Right hindlimb (tissue), 1 donor: ENCODE data around the gene IFI35.
A peak's percentile ranks its signal among the peaks of the same experiment; 100 is the strongest.
"Not testable (repeated sequence)": the region's sequence is repeated elsewhere in the genome, so short reads cannot be mapped to it uniquely, and the experiment has no call there.

ENCODE experiments used
- DNase-seq: peaks from one replicate; pipeline ENCODE4 v3.0.0-alpha.2; 2018

Gene IFI35

GRCh38 chr17:42997984-42998938, 8.3 kb upstream of the IFI35 start, which contains the start of gene RPL27:
RPL27 (plus strand) TSS chr17:42998419; CDS start chr17:42998751, 332 bp downstream.
- peak; percentile 99 for DNase-seq

- DNase-seq = no peak
Observed at GRCh38 chr17:42999003-42999525, 7.5 kb upstream of the IFI35 start.

DNA sequence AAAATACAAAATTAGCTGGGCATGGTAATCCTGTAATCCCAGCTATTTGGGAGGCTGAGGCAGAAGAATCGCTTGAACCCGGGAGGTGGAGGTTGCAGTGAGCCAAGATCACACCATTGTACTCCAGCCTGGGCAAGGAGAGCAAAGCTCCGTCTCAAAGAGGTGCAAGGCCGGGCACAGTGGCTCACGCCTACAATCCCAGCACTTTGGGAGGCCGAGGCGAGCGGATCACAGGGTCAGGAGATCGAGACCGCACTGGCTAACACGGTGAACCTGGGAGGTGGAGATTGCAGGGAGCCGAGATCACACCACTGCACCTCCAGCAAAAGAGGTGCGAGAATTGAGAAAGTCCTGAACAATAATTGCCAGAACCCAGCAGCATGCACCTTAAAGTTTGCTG, 5.7 kb upstream of the IFI35 start:
- DNase-seq = not testable (repeated sequence)

DNA sequence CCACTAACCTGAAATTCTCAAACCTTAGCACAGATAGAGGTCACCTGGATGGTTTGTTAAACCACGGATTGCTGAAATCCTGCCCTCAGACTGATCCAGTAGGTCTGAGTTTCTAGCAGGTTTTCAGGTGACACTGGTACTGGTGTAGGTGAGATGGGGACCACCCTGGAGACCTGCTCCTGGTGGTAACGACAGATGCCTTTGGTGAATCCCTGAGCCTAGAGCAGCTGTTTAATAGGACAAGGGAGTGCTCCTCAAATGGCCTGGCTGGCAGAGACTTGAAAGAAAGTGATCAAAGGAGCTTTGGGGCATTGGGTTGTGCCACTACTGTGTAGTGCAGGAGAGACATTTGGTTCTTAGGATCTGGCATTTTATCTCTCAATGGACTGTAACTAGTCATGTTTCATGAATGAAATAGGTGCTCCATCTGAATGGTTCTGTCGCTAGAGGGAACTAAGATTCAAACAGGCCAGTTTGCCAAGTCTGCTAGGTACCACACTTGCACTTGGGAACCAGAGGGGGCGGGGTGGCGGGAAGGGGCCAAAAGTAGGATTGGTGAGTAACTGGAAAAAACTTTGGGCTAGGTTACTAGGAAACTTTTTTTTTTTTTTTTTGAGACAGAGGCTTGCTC, 2.9 kb upstream of the IFI35 start:
- DNase-seq = no peak

GRCh38 chr17:43010667-43011308, 4.2 kb downstream of the IFI35 start:
- DNase-seq = no peak

GRCh38 chr17:43011728-43012472, 5.3 kb downstream of the IFI35 start:
- DNase-seq = no peak

GRCh38 chr17:43013296-43013695, 6.7 kb downstream of the IFI35 start:
- DNase-seq = no peak

- DNase-seq = no peak
Observed at GRCh38 chr17:43014020-43014648, 7.5 kb downstream of the IFI35 start.

DNA sequence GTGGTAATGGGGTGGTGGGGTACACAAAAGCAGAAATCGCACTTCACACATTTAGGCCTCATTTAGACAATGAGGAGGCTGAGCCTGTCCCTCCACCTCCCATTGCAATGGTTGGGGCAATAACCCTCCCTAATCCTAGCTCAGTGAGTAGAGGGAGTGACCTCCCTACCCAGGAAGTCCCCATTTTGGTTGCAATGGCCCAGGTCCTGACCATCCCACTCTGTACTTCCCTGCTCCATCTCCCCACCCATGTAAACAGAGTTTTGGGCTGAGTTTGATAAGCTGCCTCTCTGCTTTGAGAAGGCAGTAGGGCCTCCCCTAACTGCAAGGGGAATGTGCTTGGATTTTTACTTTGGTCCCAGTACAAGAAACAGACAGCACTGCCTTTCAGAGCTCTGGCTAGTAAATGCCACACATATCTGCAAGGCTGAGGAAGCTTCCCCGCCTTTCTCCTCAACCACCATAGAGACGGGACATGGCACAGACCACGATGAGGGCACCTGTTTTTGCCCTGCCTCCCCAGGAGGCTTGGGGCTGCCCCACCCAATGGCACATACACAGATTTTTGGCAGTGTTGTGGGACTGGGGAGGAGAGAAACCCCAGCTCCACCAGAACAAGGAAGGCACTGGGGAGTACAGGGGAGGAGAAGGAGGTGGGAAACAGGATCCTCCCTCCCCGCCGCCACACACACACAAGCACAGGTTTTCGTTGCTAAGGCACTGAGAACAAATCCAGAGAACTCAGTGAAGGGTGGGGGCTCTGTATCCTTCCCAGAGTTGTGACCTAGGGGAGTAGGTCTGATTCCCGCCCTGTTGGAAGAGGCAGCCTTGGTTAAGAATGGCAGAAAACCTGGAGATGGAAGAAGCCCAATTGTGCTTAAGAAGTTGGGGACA, 8.3 kb downstream of the IFI35 start:
- DNase-seq = no peak

DNA sequence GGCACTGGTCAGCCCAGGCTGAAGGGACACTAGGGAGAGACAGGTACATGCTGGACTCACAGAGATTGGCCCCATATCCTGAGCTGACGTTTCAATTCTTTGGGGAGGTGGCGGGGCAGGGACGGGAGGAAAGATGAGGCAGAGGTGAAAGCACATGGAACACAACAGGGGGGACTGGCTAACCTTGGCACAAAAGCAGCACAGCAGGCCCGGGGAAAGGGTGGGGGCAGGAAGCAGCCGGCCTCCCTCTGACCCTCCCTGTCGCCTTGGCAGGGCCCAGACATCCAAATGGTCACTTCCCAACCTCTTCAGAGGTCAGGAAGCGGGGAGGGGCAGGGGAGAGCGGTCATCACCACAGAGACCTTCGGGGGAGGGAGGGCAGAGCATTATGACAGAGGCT, 9.0 kb downstream of the IFI35 start:
- DNase-seq = no peak

DNA sequence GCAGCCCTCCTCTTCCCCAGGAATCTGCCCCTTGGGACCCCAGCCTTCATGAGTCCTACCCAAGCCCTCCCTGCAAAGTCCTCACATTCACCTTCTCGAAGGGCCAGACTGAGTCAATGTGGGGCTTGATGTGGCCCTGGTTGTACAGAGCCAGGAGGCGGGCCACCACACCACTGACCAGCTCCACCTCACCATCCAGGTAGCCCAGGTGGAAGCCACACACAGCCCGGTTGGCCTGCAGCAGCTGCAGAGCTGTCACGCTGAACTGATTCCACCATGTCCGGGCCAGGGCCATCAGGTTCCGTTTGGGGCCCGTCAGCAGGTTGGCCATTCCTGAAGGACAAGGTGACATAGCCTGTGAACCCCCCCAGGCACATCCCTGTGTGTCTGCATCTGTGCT, 9.6 kb downstream of the IFI35 start:
- DNase-seq = no peak

- DNase-seq = no peak
Observed at GRCh38 chr17:43018008-43018853, 11.6 kb downstream of the IFI35 start.

- DNase-seq = no peak
Observed at GRCh38 chr17:43018932-43019331, 12.3 kb downstream of the IFI35 start.

GRCh38 chr17:43019418-43019817, 12.8 kb downstream of the IFI35 start:
- DNase-seq = no peak

GRCh38 chr17:43020030-43020621, 13.5 kb downstream of the IFI35 start:
- DNase-seq = peak; percentile 50

DNA sequence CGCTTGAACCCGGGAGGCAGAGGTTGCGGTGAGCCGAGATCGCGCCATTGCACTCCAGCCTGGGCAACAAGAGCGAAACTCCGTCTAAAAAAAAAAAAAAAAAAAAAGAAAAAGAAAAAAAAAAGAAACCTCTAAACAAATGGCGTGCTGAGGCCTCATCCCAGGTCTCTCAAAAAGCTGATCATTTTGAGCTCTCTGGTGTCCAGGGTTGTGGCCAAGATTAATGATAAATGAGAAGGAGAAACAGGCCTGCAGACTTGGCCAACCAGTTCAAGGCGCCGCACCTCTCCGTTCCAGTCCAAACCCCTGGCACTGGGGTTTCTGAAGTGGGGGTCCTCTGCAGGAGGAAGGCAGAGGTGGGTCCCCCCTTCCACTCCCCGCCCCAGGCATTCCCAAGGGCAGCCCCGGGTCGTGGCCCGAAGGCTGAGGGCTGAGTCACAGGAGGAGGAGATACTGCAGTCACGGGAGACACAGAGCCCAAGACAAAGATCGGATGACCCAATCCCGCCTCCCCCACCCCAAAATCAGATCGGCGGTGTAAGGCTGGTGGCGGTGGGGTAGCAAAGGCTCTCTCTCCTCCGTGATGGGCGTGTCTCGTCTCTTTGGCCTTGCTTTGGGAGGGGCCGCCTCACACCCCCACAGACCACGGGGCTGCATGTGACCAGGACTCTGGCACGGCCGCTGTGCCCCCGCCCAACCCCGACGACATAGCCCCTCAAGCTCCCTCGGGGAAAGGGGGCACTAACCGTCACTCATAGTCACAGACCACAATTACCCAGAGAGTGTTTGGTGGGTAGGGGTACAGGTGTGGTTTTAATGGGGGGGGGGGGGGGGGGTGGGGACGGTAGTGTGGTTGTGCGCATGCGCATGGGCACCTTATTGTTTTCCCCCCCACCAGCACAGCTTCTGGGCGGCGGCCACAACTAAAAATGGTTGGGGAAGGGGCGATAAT, 14.5 kb downstream of the IFI35 start:
- peak; percentile 78 for DNase-seq

- peak; percentile 88 for DNase-seq
Observed at GRCh38 chr17:43021741-43022512, 15.3 kb downstream of the IFI35 start, which contains the start of gene VAT1. VAT1 (minus strand) TSS chr17:43022385; CDS start chr17:43022322, 63 bp downstream.
